ENCODE measurements around the gene AGTR2.
"Not testable (repeated sequence)": the region's sequence is repeated elsewhere in the genome, so short reads cannot be mapped to it uniquely, and the experiment has no call there.

The AGTR2 gene, protein sequence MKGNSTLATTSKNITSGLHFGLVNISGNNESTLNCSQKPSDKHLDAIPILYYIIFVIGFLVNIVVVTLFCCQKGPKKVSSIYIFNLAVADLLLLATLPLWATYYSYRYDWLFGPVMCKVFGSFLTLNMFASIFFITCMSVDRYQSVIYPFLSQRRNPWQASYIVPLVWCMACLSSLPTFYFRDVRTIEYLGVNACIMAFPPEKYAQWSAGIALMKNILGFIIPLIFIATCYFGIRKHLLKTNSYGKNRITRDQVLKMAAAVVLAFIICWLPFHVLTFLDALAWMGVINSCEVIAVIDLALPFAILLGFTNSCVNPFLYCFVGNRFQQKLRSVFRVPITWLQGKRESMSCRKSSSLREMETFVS

DNA sequence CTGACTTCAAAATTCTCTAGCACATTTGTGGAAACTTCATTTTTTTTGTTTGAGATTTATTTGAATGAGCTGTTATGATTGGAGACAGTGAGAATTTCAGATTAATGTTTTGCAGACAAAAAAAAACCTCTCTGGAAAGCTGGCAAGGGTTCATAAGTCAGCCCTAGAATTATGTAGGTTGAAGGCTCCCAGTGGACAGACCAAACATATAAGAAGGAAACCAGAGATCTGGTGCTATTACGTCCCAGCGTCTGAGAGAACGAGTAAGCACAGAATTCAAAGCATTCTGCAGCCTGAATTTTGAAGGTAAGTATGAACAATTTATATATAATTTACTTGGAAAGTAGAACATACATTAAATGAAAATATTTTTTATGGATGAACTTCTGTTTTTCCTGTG, at the start of gene AGTR2:
TSS of gene AGTR2 (plus strand) at position 234 of the 400 bp plus-strand sequence. CDS start 1,537 bp downstream, outside the sequence.
- no peak for DNase-seq

DNA sequence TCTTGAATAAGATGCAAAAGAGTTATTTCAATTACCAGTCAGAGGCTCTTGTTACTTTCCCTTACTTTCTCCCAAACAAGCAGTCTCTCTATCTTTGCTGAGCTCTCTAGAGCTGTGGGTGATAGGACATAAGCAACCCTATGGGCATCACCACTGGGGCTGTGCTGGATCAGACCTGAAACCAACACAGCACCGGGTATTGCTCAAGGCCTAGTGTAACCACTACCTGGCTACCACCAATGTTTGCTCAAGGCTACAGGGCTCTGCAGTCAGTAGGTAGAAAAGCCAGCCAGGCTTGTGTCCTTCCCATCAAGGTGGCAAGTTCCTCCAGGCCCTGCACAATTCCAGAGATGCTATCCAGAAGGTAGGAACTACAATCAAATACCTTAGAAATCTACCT, 35.3 kb upstream of the AGTR2 start:
- DNase-seq = no peak

DNA sequence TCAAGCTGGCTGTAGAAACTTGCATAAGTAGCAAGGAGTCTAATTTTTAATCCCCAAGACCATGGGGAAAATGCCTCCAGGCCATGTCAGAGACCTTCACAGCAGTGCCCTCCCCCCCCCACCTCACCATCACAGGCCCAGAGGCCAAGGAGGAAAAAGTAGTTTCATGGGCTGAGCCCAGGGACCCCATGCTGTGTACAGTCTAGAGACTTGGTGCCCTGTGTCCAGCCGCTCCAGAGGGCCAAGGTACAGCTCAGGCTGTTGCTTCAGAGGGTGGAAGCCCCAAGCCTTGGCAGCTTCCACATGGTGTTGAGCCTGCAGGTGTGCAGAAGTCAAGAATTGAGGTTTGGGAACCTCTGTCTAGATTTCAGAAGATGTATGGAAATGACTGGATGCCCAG, 29.3 kb upstream of the AGTR2 start:
- not testable (repeated sequence) for DNase-seq

DNA sequence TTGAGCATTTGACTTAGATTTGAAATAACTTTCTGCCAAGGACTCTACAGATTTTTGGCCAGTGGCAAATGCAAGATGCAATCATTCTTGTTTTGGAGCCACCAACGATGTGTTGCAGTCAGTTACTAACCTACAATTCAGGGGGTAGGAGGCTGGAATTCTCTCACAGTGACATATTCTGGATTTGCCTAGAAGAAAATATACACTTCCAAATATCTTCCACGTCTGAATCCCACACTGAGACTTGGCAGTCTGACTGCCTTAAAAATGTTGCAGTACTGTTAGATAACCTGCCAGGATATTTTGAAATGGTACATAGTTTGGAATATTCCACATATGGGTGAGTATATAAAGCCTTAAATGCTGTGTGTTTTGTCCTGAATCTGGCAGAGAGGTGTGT, 27.6 kb upstream of the AGTR2 start:
- no peak for DNase-seq

DNA sequence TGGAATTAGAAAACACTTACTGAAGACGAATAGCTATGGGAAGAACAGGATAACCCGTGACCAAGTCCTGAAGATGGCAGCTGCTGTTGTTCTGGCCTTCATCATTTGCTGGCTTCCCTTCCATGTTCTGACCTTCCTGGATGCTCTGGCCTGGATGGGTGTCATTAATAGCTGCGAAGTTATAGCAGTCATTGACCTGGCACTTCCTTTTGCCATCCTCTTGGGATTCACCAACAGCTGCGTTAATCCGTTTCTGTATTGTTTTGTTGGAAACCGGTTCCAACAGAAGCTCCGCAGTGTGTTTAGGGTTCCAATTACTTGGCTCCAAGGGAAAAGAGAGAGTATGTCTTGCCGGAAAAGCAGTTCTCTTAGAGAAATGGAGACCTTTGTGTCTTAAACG, 2.4 kb downstream of the AGTR2 start:
- no peak for DNase-seq

DNA sequence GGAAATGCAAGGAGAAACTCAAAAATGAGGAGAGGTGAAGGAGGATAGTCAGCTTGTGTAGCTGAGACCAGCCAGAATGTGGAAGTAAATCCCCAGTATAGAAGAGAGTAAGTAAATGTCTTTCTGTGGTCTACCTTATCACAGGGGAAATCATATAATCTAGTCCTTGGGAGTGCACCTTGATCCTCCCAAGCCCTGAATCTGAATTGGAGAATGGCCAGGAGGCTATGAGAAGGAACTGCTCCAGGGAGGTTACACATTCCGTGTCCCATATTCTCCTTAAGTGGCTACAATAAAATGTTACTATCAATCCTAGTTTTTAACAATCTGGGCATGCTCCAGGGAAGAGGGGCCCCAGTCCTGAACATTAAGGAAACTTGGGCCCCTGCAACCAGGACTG, 10.8 kb downstream of the AGTR2 start:
- no peak for DNase-seq

DNA sequence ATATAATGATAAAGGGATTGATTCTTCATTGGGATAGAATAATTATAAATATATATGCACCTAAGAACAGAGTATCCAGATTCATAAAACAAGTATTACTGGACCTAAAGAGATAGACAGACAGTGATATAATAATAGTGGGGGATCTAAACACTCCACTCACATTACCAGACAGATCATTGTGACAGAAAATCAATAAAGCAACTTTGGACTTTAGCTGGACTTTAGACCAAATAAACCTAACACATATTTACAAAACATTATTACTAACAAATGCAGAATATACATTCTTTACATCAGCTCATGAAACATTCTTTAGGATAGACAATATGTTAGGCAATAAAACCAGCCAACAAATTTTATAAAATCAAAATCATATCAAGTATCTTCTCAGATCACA, 14.6 kb downstream of the AGTR2 start:
- no peak for DNase-seq

DNA sequence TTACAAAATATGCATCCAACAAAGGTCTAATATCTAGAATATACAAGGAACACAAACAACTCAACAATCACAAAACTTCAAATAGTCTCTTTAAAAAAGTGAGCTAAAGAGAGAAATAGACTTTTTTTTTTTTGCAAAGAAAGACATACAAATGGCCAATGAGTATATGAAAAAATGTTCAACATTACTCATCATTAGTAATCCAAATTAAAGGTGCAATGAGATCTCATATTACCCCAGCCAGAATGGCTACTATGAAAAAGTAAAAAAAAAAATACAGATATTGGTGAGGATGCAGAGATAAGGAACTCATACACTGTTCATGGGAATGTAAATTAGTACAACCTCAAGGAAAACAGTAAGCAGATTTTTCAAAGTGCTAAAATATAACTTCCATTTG, 24.1 kb downstream of the AGTR2 start:
- no peak for DNase-seq

DNA sequence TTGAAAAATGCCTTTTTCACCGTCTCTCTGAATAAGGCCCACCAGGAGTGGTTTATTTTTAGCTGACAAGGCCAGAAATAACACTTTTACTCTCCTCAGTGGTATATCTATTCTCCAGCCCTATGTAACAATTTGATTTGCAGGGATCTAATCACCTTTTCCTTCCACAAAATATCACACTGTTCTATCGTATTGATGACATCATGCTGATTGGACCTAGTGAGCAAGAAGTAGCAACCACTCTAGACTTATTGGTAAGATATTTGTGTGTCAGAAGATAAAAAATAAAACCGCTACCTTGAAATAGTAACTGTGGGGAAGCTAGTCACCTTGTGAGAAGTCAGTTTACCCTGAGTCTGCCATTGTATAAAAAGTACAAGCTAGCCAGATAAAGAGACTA, 27.7 kb downstream of the AGTR2 start:
- no peak for DNase-seq

DNA sequence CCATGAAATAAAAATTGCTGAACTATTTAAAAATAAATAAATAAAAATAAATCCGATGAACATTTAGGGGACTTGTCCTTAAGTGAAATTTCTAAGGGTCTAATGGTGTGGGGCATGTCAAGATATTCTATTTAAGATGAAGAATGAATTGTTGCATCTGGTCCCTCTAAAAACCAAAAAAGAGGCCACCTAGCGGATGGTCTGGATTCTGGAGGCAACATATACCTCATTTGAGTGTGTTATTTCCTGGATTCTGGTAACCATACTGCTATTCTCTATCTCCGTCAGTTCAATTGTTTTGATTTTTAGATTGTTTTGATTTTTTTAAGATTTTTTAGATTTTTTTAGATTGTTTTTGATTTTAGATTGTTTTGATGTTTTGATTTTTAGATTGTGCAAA, 28.3 kb downstream of the AGTR2 start:
- DNase-seq = no peak

DNA sequence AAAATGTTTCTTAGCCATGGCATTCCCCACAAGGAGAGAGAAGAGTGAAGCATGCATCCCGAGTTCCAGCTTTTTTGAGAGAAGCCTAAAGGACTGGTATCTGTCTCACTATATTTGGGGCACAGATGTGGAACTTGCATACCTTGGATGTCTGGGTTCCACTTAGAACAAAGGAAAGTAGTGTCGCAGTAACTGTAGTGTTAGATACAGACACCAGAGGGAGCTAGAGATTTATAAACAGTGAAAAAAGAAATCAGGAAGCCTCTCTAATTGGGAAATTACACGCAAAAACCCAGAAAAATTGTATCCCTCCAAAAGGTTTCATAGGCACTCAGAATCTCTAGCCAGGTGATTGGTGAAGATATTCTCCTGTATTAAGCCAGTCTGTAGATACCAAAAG, 34.4 kb downstream of the AGTR2 start:
- DNase-seq = no peak

DNA sequence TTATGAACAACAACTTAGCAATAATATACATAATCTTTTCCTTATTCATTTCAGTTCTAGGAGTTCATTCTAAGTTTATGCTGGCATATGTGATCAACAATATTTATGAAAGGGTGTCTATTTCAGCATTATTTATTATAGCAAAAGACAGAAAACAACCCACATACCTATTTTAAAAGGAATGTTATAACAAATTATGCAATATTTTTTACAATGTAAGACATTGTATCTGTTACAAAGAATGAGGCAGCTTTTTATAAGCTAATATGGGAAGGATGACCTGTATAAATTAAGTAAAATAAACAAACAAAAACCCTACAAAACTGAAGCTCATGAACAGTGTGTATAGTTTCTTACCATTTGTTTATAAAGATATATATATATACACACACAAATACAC, 42.7 kb downstream of the AGTR2 start:
- no peak for DNase-seq

DNA sequence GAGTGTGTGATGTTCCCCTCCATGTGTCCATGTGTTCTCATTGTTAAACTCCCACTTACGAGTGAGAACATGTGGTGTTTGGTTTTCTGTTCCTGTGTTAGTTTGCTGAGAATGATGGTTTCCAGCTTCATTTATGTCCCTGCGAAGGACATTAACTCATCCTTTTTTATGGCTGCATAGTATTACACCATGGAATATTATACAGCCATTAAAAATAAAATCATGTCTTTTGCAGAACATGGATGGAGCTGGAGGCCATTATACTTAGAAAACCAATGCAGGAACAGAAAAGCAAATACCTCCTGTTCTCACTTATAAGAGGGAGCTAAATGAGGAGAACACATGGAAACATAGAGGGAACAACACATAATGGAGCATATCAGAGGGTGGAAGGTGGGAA, 46.5 kb downstream of the AGTR2 start:
- not testable (repeated sequence) for DNase-seq
